Kidney (tissue), 14 donors: ENCODE data around the gene SOX6. TPM values are rescaled to one million over a fixed set of nuclear protein-coding genes. Genes with fewer than 3 reads are reported as not detected.

ENCODE experiments used
- DNase-seq, 5 donors: peaks; one replicate each; pipeline ENCODE4 v3.0.0-alpha.2; 2013 to 2020
- FAIRE-seq: peaks from 2 replicates; lab custom pipeline; 2012; peaks lifted over from hg19 to GRCh38; lab: Jason Lieb, UNC
- H3K27ac ChIP-seq, 2 donors: one replicate each; pipeline ENCODE4 v1.7.0; 2013; ENCODE audit warnings: low read depth in 2 of 2, low read length in 2 of 2, inconsistent platforms in 1 of 2
- H3K27me3 ChIP-seq: one replicate; pipeline ENCODE4 v1.7.1; 2013; ENCODE audit warnings: low read length, inconsistent platforms; ENCODE audit not compliant: control insufficient read depth, insufficient read depth
- H3K36me3 ChIP-seq, 3 donors: one replicate each; pipeline versions ENCODE4 v1.7.0 to v1.7.1; 2013; ENCODE audit warnings: low read length in 3 of 3, control low read depth in 1 of 3, inconsistent platforms in 1 of 3; ENCODE audit not compliant: insufficient read depth in 3 of 3, control insufficient read depth in 2 of 3
- H3K4me1 ChIP-seq, 3 donors: one replicate each; pipeline versions ENCODE4 v1.7.0 to v1.7.1; 2013; ENCODE audit warnings: low read length in 3 of 3, inconsistent platforms in 1 of 3, low read depth in 1 of 3; ENCODE audit not compliant: control insufficient read depth in 2 of 3, insufficient read depth in 2 of 3
- H3K4me3 ChIP-seq, 3 donors: one replicate each; pipeline versions ENCODE4 v1.7.0 to v1.8.1; 2013; ENCODE audit warnings: low read length in 3 of 3, control low read depth in 1 of 3, inconsistent platforms in 1 of 3
- H3K9ac ChIP-seq, 3 donors: one replicate each; pipeline versions ENCODE4 v1.7.0 to v1.7.1; 2013; ENCODE audit warnings: low read length in 3 of 3, control low read depth in 1 of 3, inconsistent platforms in 1 of 3
- H3K9me3 ChIP-seq, 3 donors: one replicate each; pipeline versions ENCODE4 v1.7.0 to v1.7.1; 2013; ENCODE audit warnings: low read length in 3 of 3, control low read depth in 1 of 3, inconsistent platforms in 1 of 3; ENCODE audit not compliant: control insufficient read depth in 2 of 3, insufficient read depth in 1 of 3
- CTCF ChIP-seq: IDR thresholded peaks from 3 replicates; pipeline ENCODE4 v1.5.1; 2012; ENCODE audit warnings: mild to moderate bottlenecking, moderate library complexity, borderline replicate concordance; ENCODE audit not compliant: insufficient read depth; ENCODE audit errors: extremely low read depth
- intact Hi-C: fragments of 100-400 bp; cut with DNase I; formaldehyde crosslinking; loops from one replicate; pipeline ENCODE4 v1.11.1; 2022
- polyA plus RNA-seq: library from polyadenylated mRNA; stranded (reverse); fragments of 350-450 nt; fragmentation: Illumina TruSeq; extraction: RNeasy Lipid Tissue Mini Kit (QIAGEN cat#74804); gene quantifications from one replicate; pipeline ENCODE4 v1.2.3, GENCODE V29; 2014; ENCODE audit warnings: low read depth, low replicate concordance; ENCODE audit not compliant: insufficient read depth
- total RNA-seq: library from RNA; stranded (reverse); fragmentation: NEBNext Ultra II Directional; extraction: Animal tissue kit (Norgen Biotek cat#: 25700); gene quantifications from one replicate; pipeline ENCODE4 v1.2.1, GENCODE V29; 2021
- donor health status: control.
- donor health status: control.
- donor health status: control.
- donor health status: control.
- donor health status: control.
- donor health status: DM: yes; HTN: yes; CAD: no.
- donor health status: Normal renal cell carcinoma (clear cell type).

SOX6 gene
- total and polyA plus RNA-seq, 2 donors from 2014 or later: 5.0 to 47.3 TPM

GRCh38 chr11:16403448-16403803, 47.1 kb upstream of the SOX6 start:
- no peak for DNase-seq
- intact Hi-C loops: no loop called here

GRCh38 chr11:16402654-16403447, 46.5 kb upstream of the SOX6 start:
- no peaks in the 10 kb centered on the region for H3K9me3 ChIP-seq
- no peak overlapping the region for H3K4me3 ChIP-seq
- H3K4me1 ChIP-seq: peaks cover 0 to 5% (median 3%) of the 10 kb centered on the region in 3 donors
- no peak overlapping the region for H3K9ac ChIP-seq
- TF ChIP-seq CTCF: no peak
- FAIRE-seq (no peak), DNase-seq (peak in 2 of 5 donors; percentile 14 to 38)
- H3K27me3 ChIP-seq: no peaks in the 10 kb centered on the region
- intact Hi-C loops: no loop called here
- no peak overlapping the region for H3K27ac ChIP-seq
- H3K36me3 ChIP-seq: no peaks in the 10 kb centered on the region

More at GRCh38 chr11:16403448-16403803, 47.1 kb upstream of the SOX6 start:
- no peaks in the 10 kb centered on the region for H3K36me3 ChIP-seq
- no peak overlapping the region for H3K4me3 ChIP-seq
- TF ChIP-seq CTCF: no peak
- no peaks in the 10 kb centered on the region for H3K9me3 ChIP-seq
- no peak for FAIRE-seq
- no peaks in the 10 kb centered on the region for H3K27me3 ChIP-seq
- peaks cover 0 to 1% (median 0%) of the 10 kb centered on the region in 3 donors for H3K4me1 ChIP-seq
- H3K27ac ChIP-seq: no peak overlapping the region
- no peak overlapping the region for H3K9ac ChIP-seq

- H3K4me3 ChIP-seq: peak overlapping the region; percentile 26 to 74 (median 67)
- no peaks in the 10 kb centered on the region for H3K27me3 ChIP-seq
- no peak for TF ChIP-seq CTCF
- H3K9me3 ChIP-seq: no peaks in the 10 kb centered on the region
- intact Hi-C loops: no loop called here
- H3K4me1 ChIP-seq: peaks cover 0 to 10% (median 3%) of the 10 kb centered on the region in 3 donors
- H3K27ac ChIP-seq: peak overlapping the region; percentile 36 to 64
- H3K9ac ChIP-seq: peak overlapping the region in 1 of 3 donors; percentile 30
- FAIRE-seq: no peak
- no peaks in the 10 kb centered on the region for H3K36me3 ChIP-seq
- DNase-seq: peak in 1 of 5 donors; percentile 9
These were observed 41.0 kb upstream of the SOX6 start for GRCh38 chr11:16397390-16397789.
